ENCODE data around the gene OSTF1.

The OSTF1 gene

DNA sequence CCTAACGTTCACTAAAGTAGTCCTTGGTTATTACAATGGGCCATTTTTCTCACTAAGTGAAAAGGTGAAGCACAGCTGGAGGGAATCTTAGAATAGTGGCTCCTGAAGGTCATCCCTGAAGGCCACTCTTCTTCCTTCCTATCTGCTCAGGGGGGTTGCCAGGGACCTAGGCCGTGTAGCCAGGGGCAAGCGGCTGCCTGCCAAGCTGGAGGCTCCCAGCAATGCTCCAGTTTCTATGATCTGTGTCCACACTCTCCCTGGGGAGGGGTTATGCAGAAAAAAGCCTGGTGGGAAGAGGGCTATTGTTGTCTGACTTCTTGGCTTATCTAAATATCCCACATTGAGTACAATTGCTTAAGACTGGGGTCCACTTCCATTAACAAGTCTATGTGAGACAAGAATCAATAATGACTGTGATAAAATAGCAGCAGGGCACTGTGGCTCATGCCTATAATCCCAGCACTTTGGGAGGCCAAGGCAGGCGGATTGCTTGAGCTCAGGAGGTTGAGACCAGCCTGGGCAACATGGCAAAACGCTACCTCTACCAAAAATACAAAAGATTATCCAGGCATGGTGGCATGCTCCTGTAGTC lies 4.1 kb upstream of the OSTF1 start:
- no peak for DNase-seq (ENCODE audit: low read depth in 2 of 2)

DNA sequence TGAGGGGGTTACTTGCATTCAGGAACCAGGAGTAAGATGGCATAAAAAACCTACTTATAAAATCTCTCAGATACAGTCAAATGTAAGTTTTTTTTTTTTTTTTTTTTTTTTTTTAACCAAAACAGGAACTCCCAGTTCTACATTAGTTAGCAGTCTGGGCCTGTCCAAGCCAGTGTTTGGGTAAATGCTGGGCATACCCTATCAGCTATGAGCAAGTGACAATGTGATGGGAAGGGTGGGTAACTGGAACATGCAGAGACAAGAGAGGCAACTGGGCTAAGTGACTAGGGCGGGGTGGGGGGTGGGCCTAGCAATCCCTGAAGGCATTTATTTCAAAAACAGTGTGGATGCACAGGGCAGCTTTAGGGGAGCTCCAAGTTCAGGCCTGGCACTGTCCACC lies 2.7 kb upstream of the OSTF1 start:
- no peak for DNase-seq (ENCODE audit: low read depth in 2 of 2)

DNA sequence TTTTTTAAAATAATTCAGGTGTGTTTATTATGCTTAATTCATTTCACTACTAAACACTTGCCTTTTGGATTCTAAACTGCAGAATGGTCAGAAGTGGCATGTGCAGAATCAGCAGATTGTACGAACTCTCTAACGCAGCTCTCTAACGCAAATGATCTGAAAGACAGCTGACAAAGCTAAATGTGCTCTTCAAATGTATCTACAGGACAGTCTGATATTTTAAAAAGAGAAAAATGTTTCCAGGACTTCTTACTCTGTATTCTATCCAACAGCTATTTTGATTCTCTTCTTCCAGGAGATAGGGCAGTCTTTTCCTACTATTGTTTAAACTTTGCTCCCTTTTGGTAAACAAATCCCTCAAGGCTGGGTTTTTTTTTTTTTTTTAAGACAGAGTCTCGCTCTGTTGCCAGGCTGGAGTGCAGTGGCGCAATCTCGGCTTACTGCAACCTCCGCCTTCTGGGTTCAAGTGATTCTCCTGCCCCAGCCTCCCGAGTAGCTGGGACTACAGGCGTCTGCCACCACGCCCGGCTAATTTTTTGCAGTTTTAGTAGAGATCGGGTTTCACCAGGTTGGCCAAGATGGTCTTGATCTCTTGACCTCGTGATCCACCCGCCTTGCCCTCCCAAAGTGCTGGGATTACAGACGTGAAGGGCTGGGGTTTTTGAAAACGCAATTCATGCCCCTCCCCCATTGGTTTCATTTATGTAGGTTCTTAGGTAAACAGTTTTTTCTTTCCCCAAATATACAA lies 1.6 kb upstream of the OSTF1 start:
- peak in 1 of 2 donors; percentile 15 for DNase-seq (ENCODE audit: low read depth in 2 of 2)

DNA sequence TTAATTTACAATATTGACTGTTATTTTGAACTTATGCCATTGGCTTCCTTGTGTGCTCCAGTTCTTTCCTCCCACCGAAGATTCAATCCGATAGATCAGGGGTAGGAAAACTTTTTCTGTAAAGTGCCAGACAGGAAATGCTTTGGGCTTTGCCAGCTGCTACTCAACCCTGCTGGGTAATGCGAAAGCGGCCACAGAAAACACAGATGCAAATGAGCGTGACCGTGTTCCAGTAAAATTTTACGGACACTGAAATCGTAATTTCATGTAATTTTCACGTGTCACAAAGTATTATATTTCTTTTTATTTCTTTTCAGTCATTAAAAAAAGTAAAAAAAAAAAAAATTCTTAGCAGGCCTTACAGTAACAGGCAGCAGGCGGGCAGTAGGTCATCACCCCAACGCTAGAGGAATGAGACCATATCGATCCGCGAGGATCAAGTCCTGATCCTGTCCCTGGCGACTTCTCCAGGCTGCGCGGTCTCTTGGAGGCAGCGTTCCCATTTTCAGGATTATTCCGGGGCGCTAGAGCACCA lies 958 bp upstream of the OSTF1 start:
- peak; percentile 13 to 23 for DNase-seq (ENCODE audit: low read depth in 2 of 2)

DNA sequence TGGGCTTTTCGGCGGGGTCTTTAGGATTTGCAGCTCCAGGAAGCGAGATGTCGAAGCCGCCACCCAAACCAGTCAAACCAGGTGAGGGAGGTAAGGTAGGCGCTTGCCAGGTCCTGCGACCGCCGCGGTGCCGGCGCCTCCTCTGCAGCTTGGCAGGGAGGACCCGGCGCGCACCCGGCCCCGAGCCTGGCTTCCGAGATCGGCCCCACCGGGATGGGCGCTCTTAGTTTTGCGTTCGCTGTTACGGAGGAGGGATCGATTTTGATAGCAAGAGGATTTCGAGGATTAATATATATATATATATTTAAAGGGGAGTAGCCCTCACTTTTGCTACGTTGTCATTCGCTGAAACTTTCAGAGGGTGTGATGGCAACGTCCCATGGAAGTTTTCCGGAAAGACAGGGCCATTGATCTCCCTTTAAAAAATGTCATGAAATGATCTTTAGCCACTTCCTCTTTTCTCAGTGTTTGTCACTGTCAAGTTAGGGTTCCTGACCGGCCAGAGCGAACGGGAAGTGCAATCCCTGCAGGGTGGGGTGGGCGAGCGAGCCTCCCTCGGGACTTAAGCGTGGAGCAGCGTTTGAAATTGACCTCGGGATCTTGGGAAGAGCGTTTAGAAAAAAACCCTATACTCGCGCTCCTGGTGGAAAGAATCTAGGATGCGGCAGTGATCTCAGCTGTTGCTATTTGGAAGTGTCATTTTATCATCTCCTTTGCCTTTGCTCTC lies 495 bp downstream of the OSTF1 start:
- no peak for DNase-seq (ENCODE audit: low read depth in 2 of 2)

DNA sequence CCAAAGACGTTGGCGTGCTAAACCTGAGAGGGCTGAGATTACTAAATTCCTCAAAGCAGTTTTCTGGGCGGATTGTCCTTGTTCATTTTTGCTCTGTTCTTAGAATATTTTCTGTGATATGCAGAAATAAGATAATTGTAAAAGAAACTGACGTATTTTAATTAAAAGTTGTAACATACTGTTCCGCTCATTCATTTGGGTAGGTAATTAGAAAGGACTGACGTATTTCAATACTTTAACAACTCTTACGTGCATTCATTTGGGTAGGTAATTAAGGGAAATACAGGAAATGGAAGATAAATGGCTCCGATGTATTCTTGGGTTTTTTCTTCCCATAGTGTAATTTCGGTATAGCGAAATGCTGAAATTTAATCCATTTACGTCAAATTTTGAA lies 1.1 kb downstream of the OSTF1 start:
- no peak for DNase-seq (ENCODE audit: low read depth in 2 of 2)

DNA sequence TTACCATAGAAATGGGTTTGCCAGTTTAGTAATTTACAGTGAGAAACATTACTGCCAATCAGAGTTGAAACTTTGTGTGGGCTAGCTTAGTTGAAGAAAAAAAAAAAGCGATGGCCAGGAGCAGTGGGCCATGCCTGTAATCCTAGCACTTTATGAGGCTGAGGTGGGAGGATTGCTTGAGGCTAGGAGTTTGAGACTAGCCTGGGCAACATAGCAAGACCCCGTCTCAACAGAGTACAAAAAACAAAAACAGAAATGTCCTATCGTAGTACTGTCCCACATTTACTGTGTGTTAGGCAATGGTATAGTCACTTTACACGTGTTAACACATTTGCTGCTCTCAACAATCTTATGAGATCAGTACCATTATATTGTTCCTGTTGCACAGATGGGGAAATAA lies 2.3 kb downstream of the OSTF1 start:
- no peak for DNase-seq (ENCODE audit: low read depth in 2 of 2)

DNA sequence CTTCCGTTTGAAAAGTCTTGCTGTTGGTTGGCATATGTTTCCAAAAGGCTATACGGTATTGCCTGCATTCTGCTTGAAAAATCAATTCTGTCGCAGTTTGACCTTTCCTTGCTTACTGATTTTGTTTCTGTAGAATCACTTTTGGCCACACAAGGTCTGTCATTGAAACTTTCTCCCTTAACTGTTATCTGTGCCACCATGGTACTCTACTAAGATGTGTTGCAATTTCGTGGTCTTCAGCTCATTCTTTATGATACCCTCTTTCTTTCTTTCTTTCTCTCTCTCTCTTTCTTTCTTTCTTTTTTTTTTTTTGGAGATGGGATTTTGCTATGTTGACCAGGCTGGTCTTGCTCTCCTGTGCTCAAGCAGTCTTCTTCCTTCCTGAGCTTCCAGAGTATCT lies 4.5 kb downstream of the OSTF1 start:
- DNase-seq (ENCODE audit: low read depth in 2 of 2) = no peak

DNA sequence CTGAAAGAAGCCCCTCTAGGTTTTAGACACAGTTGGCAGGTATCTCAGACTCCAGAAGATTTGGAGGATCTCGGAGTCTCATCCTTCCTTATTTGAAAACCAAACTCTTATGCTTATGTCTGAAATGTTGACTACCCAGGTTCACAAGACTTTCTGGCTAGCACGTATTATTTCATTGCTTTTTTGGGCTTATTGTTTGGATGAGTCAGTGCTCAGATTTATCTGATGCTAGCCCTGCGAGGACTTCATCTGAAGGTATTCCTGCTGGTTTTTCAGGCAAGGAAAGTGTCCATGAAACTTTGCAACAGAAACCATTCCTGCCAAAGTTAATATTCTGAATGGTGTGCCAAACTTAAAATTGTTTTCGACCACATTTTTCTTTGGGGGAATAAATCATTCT lies 8.5 kb downstream of the OSTF1 start:
- no peak for DNase-seq (ENCODE audit: low read depth in 2 of 2)

DNA sequence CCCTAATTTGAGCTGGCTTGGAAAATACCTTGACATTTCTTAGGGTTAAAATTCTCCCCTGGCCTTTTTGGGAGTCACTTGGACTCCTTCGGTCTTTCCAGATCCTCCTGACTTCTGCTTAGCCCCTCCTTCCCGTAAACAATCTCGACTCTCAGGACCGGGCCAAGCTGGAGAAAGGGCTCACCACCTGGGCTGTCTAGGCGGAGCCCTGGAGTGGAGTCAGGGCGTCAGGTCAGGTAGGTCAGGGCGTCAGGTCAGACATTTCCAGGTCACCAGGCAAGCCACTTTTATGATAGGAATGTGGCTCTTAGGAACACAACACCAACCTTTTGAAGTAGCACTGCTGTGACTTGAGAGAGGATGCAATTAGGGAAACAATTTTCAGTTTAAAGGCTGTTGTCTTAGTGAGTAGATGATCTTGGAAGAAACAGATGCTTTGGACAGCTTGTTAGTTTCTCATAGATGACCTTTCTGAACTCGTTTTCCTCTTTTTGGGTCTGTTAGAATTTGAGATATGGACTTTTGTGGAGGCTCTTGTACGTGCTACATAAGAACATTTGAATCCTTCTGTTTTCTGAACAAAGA lies 12.8 kb downstream of the OSTF1 start:
- DNase-seq (ENCODE audit: low read depth in 2 of 2) = no peak

DNA sequence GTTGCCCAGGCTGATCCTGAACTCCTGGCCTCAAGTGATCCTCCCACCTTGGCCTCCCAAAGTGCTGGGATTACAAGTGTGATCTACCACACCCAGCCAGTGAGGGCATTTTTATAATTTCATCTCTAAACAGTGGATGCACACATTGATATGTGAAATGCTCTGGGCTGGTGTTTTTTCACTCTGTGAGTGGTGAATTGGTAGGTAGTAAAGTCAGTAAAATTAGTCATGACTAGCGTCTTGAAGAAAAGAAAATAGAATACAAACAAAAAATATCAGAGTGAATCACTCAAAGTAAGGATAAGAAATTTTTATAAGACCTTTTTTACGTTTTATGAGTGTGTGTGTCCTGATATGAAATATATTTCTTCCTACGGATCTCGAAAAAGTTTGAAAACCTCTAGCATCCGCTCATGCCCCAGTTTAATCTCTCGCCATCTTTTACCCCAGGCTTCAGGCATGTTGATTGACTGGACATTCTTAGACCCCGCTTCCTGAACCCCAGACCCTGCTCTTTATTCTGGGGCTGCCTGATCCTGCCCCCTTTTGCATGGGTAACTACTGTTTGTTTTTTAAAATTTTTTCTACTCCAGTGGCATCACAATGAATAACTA lies 14.0 kb downstream of the OSTF1 start:
- DNase-seq (ENCODE audit: low read depth in 2 of 2) = no peak

DNA sequence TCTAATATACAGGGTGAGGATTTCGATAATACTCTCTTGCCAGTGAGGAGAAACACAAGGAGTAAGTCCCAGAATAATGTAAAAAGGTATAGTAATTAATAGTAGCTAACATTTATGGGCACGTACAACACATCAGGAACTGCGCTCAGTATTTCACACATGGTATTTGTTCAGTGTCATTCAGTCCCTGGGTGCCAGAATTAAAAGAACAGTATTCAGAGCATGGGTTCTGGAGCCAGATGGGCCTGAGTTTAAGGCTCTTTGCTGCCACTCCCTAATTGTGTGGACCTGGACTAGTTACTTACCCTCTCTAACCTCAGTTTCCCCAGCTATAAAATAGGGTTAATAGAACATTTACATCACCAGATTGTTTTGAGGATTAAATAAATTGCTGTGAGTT lies 16.3 kb downstream of the OSTF1 start:
- no peak for DNase-seq (ENCODE audit: low read depth in 2 of 2)

DNA sequence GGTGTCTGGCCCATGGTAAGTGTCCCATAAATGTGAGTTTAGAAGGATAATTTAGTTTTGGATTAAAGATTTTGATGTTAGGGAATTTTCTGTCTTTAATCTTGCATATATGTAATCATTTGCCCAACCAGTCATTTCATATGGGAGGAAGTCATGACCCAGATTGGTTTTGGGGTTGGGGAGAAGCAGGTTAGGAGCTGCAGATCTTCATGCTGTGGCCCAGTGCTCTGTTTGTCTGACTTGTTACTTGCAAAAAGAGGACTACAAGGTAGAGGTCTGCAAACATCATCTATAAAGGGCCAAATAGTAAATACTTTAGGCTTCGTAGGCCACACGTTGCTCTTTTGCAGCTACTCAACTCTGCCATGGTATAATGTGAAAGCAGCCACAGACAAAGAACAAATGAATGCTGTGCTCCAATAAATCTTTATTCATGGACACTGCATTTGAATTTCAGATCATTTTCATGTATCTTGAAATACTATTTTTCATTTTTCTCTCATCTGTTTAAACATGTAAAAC lies 16.8 kb downstream of the OSTF1 start:
- no peak for DNase-seq (ENCODE audit: low read depth in 2 of 2)

DNA sequence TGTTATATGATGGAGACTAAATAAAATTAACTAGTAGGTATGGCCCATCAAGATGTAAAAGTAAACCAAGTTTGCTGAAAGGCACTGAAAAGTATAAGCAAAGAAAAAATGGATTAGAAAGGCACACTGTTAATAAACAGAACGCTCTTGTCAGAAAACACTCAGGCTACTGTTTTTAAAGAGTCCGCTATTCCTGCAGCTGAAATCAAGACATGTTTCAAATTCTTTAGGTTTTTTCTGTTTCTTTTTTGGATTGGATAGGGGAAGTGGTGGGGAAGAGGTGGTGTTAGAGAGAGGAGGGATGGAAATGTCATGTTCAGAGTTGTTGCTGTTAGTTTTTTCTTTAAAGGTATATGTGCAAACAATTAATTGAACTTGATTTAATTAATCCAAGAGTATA lies 17.5 kb downstream of the OSTF1 start:
- no peak for DNase-seq (ENCODE audit: low read depth in 2 of 2)

DNA sequence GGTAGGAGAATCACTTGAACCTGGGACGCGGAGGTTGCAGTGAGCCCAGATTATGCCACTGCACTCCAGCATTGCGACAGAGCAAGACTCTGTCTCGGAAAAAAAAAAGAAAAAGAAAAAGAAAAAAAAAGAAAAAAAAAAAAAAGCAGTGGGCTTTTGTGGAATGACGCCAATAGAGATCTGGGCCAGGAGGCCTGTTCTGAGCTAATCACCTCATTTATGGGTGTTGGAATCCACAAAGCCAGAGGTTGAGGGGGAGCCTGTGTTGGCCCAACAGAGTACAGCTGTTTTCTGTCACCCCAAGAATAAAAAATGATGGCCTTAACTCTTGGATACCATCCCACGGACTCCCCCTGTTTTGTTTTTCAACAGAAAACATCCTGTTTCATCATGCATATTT lies 18.5 kb downstream of the OSTF1 start:
- no peak for DNase-seq (ENCODE audit: low read depth in 2 of 2)

DNA sequence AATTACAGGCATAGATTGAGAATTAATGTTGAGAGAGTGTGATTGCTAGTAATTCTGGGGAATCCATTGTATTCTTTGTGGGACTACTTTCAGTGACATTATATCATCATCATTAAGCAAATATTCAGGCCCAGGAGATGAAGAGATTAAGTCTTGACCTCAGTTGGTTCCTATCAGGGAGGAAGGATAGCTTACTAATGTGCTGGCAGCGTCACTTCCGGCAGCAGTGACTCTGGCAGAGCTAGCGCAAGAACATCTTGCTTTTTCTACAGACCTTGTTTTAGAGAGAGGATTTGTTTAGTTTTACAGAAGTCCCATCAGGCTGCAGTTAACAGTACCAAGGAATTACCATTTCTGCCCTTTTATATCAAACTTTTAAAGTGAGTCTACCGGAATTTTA lies 20.3 kb downstream of the OSTF1 start:
- no peak for DNase-seq (ENCODE audit: low read depth in 2 of 2)

DNA sequence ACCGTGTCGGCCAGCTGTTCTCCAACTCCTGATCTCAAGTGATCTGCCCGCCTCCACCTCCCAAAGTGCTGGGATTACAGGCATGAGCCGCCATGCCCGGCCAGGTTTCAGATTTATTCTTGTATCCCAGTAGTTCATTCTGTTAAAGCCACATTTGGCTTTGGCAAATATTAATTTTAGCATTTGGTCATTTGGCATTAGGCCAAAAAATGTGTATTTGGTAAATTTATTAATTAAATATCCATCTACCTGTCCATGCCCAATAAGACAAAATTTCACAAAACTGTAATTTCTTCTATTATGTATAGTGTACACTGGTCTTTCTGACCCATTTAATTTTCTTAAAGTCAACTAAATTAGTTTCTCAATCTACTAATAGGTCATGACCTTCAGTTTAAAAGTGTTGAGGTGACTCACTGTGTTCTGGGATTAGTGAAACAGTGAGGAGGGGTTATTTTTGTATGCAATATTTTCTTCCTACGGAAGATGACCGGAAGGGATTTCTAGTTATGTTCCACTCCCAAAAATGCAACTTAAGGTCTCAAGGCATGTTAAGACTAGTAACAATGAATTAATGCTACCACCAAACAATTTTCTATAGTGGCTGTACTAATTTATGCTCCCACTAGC lies 21.0 kb downstream of the OSTF1 start:
- no peak for DNase-seq (ENCODE audit: low read depth in 2 of 2)

DNA sequence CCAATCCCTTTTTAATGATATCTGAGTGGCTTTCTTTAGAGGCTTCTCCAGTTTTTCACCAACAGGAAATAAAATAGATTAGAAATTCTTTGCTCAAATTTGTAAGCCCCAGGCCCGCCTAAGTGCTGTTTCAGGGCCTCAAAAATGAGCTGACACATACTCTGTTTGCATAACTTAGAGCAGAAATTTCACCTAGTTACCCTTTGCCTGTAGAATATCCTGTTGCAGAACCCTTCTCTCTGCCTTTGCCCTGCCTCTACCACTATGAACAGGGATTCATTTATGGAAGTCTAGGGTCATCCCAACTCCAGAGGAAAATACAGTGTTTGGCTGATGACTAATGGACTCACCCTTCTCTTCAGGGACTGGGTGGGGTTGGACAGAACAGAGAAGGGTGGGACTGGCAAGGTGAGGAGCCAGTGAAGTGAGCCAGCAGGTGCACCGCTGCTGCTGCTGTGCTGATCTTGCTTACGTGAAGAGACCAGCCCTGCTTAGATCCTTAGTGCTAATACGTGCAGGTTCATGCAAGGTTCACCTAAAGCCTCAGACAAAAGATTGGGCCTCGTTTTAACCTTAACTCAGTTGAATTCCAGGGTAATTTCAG lies 22.8 kb downstream of the OSTF1 start:
- no peak for DNase-seq (ENCODE audit: low read depth in 2 of 2)

DNA sequence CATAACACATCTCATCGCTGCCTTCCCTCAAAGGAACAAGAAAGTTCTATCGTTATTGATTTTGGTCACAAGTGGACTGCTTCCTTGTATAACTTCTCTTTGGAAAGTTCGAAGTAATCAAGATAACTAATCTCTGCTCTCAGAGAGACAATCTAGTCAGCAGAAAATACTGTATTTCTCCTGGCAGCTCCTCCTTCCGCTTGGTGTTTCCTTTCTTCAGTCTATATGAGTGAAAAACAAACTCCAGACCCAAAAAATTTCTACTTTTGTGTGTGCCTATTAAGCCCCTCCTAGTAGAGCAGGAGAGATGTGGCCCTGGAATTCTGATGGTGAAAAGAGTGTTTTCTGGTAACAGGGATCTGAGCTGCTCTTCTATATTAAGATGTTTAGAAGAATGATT lies 24.5 kb downstream of the OSTF1 start:
- no peak for DNase-seq (ENCODE audit: low read depth in 2 of 2)

DNA sequence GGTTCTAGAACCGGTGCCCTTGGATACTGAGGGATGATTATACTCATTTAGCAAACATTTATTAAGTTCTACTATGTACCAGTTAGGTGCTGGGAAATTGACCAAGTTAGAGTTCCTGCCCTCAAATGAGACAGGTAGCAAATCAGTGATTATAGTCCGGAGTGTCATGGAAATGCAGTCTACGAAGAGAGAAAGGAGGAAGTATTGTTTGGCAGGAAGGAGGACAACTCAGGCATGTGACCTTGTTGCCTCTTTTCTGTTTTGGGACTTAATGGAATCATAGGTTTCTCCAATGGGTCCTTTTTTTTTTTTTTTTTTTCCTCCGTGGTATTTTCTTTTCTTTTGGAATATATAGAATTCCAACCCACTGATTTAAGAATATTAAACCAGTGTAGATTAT lies 28.0 kb downstream of the OSTF1 start:
- no peak for DNase-seq (ENCODE audit: low read depth in 2 of 2)

DNA sequence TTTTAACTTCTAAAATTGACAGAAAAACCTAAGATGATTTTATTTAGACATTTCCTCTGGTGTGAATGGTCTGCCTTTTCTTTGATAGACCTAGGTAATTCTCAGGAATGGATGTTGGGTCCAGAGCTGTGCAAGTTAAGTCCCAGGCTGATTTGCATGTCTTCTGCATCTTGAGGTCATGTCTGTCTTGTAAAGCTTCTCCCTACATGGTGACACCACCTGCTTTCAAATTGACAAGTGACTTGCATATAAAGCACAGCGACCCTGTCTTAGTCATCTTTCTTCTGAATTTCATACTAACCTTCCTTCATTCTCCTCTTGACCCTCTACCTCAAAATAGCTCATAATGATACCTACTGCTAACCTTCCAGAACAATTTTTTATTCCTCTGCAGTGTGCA lies 29.2 kb downstream of the OSTF1 start:
- no peak for DNase-seq (ENCODE audit: low read depth in 2 of 2)

Measured in stimulated activated CD4-positive, alpha-beta T cell treated with anti-CD3 and anti-CD28 coated beads, Interleukin-4, amount 100 ng/mL, for 48 hours (primary cell).